Neural crest cell (in vitro differentiated cells): ENCODE measurements around the gene LPAR1. TPM values are rescaled to one million over a fixed set of nuclear protein-coding genes. Genes with fewer than 3 reads are reported as not detected.
A peak's percentile ranks its signal among the peaks of the same experiment; 100 is the strongest.

Experiments
- DNase-seq: peaks from one replicate; pipeline ENCODE4 v3.0.0; 2021; ENCODE audit warnings: low read depth, mixed read lengths, low spot score
- H3K27ac Mint-ChIP-seq: one replicate; pipeline ENCODE4 v1.8.0; 2021; ENCODE audit warnings: mild to moderate bottlenecking, mixed read lengths; ENCODE audit not compliant: unreplicated experiment
- H3K27me3 Mint-ChIP-seq: 2 replicates; pipeline ENCODE4 v1.8.0; 2021; ENCODE audit warnings: low read depth, mild to moderate bottlenecking, mixed read lengths
- H3K36me3 Mint-ChIP-seq: 2 replicates; pipeline ENCODE4 v1.8.0; 2021; ENCODE audit warnings: low read depth, mild to moderate bottlenecking, mixed read lengths
- H3K4me1 Mint-ChIP-seq: 2 replicates; pipeline ENCODE4 v1.8.0; 2021; ENCODE audit warnings: mixed read lengths
- H3K4me3 Mint-ChIP-seq: one replicate; pipeline ENCODE4 v1.8.0; 2021; ENCODE audit warnings: mild to moderate bottlenecking, mixed read lengths
- H3K9me3 Mint-ChIP-seq: 2 replicates; pipeline ENCODE4 v1.8.0; 2021; ENCODE audit warnings: mixed read lengths
- long read RNA-seq: library from polyadenylated mRNA; unstranded; transcript quantifications from one replicate; pipeline ENCODE4 v2.0.0, GENCODE V29; 2020
- total RNA-seq: library from RNA; stranded (reverse); gene quantifications from 2 replicates; pipeline ENCODE4 v1.2.1, GENCODE V29; 2021
- TF ChIP-seq, protein P1 (sequence below): fragments of 200-600 bp; sonication (generic); conservative IDR thresholded peaks from 2 replicates; pipeline ENCODE4 v1.5.0; 2021; ENCODE audit warnings: antibody characterized with exemption, mild to moderate bottlenecking

Gene LPAR1
- 10.2 and 11.3 TPM in 2 replicates for total RNA-seq
- long read RNA-seq, partial matches to known transcripts, result 1 of 4 reads
- long read RNA-seq, other reads (novel, unspliced or antisense), result 3 of 4 reads

GRCh38 chr9:111038331-111039230 is at the start of gene LPAR1:
TSS of gene LPAR1 (minus strand) at chr9:111038470. CDS start at chr9:110972117, 66,353 bp downstream.
- H3K27me3 Mint-ChIP-seq, result peaks cover 56% of the 10 kb centered on the region
- H3K4me3 Mint-ChIP-seq, result peak within 1 kb of the TSS; percentile 94
- no peaks in the 10 kb centered on the region for H3K36me3 Mint-ChIP-seq
- TF ChIP-seq, protein P1, sequence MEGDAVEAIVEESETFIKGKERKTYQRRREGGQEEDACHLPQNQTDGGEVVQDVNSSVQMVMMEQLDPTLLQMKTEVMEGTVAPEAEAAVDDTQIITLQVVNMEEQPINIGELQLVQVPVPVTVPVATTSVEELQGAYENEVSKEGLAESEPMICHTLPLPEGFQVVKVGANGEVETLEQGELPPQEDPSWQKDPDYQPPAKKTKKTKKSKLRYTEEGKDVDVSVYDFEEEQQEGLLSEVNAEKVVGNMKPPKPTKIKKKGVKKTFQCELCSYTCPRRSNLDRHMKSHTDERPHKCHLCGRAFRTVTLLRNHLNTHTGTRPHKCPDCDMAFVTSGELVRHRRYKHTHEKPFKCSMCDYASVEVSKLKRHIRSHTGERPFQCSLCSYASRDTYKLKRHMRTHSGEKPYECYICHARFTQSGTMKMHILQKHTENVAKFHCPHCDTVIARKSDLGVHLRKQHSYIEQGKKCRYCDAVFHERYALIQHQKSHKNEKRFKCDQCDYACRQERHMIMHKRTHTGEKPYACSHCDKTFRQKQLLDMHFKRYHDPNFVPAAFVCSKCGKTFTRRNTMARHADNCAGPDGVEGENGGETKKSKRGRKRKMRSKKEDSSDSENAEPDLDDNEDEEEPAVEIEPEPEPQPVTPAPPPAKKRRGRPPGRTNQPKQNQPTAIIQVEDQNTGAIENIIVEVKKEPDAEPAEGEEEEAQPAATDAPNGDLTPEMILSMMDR, result no peak
- peak; percentile 52 for DNase-seq
- H3K4me1 Mint-ChIP-seq, result peaks cover 29% of the 10 kb centered on the region
- H3K9me3 Mint-ChIP-seq, result no peaks in the 10 kb centered on the region
- peak within 1 kb of the TSS; percentile 83 for H3K27ac Mint-ChIP-seq

DNA sequence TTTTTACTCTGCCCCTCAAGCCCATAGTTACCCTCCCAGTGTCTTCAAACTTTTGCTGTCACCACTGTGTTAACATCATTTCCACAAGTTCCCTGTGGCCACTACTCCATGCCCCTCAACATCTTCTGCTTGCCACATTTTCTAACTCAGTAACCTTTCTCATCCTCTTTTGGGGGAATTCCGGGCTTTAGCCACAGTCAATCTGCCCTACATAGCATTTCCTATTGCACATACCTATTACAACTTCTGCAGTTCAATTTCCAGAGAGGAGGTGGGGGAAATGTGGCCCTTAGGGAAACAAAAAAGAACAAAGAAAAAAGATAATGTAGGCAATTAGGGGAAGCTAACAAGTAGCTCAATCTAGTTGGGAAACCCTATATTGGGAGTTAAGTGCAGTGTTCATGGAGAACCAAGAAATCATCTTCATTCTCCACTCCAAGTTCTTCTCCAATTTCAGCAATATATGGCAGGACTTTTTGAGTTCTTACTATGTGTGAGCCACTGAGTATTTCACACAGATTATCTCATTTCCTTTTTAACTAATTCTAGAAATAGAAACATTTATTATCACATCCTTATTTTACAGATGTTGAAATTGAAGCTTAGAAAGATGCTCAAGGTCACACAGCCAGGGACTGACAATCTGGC is 40.2 kb upstream of the LPAR1 start:
- TF ChIP-seq, protein P1, result no peak
- Mint-ChIP-seq H3K36me3 (no peaks in the 10 kb centered on the region), H3K27ac (no peak overlapping the region), H3K4me1 (no peaks in the 10 kb centered on the region), H3K27me3 (no peaks in the 10 kb centered on the region), H3K9me3 (no peaks in the 10 kb centered on the region), H3K4me3 (no peak overlapping the region)
- no peak for DNase-seq

- TF ChIP-seq, protein P1, result no peak
- Mint-ChIP-seq H3K4me3 (no peak overlapping the region), H3K27me3 (no peaks in the 10 kb centered on the region), H3K9me3 (no peaks in the 10 kb centered on the region), H3K27ac (no peak overlapping the region), H3K36me3 (no peaks in the 10 kb centered on the region), H3K4me1 (no peaks in the 10 kb centered on the region)
- no peak for DNase-seq
Measured at GRCh38 chr9:111076519-111076918, 38.2 kb upstream of the LPAR1 start.

DNA sequence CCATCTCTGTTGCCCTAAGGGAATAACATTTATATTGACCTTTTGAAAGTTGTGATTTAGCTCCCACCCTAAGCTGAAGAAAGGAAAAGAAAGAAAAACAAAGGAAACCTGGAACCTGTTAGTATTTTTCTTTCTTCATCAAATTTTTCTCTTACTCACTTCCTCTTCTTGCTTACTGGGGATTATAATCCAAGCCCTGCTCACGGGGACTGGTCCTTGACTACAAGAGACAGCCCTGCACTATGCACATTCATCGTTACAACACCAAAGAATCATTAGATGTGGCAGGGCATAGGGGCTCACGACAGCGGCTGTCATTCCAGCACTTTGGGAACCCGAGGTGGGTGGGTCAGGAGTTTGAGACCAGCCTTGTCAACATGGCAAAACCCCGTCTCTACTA is 37.8 kb upstream of the LPAR1 start:
- no peaks in the 10 kb centered on the region for H3K36me3 Mint-ChIP-seq
- no peak for DNase-seq
- TF ChIP-seq, protein P1, result no peak

DNA sequence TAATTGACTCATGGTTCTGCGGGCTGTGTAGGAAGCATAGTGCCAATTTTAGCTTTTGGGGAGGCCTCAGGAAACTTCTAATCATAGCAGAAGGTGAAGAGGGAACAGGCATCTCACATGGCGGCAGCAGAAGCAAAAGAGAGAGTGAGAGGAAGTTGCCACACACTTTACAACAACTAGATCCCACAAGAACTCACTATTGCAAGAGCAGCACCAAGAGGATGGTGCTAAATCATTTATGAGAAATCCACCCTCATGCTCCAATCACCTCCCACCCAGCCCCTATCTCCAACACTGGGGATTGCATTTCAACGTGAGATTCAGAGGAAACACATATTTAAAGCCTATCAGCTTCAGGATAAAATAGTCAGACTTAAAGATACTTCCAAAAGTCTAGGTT is 36.1 kb upstream of the LPAR1 start:
- DNase-seq, result no peak

More for the DNA sequence above, 37.8 kb upstream of the LPAR1 start:
- Mint-ChIP-seq H3K27me3 (no peaks in the 10 kb centered on the region), H3K9me3 (no peaks in the 10 kb centered on the region), H3K4me1 (no peaks in the 10 kb centered on the region), H3K4me3 (no peak overlapping the region), H3K27ac (no peak overlapping the region)

More for the DNA sequence above, 36.1 kb upstream of the LPAR1 start:
- no peaks in the 10 kb centered on the region for H3K27me3 Mint-ChIP-seq
- H3K9me3 Mint-ChIP-seq, result no peaks in the 10 kb centered on the region
- H3K4me1 Mint-ChIP-seq, result no peaks in the 10 kb centered on the region
- no peak overlapping the region for H3K27ac Mint-ChIP-seq
- no peak overlapping the region for H3K4me3 Mint-ChIP-seq
- TF ChIP-seq, protein P1, result no peak
- no peaks in the 10 kb centered on the region for H3K36me3 Mint-ChIP-seq
